HFFc6 (cell line): ENCODE results near the gene SLC34A1. TPM values are rescaled to one million over a fixed set of nuclear protein-coding genes. Genes with fewer than 3 reads are reported as not detected.

Experiments used
- DNase-seq: peaks from one replicate; pipeline ENCODE4 v3.0.0-alpha.2; 2018
- H3K27ac Mint-ChIP-seq: 2 replicates; pipeline ENCODE4 v1.8.0; 2020; ENCODE audit warnings: mild to moderate bottlenecking, mixed read lengths
- H3K27me3 Mint-ChIP-seq: 2 replicates; pipeline ENCODE4 v1.8.0; 2021; ENCODE audit warnings: mild to moderate bottlenecking, moderate library complexity, mixed read lengths; ENCODE audit not compliant: insufficient read depth
- H3K36me3 Mint-ChIP-seq: 2 replicates; pipeline ENCODE4 v1.8.0; 2021; ENCODE audit warnings: low read depth, mixed read lengths
- H3K4me1 Mint-ChIP-seq: 2 replicates; pipeline ENCODE4 v1.8.0; 2020; ENCODE audit warnings: low read depth, mixed read lengths
- H3K4me3 Mint-ChIP-seq: 2 replicates; pipeline ENCODE4 v1.8.0; 2020; ENCODE audit warnings: mild to moderate bottlenecking, moderate library complexity, mixed read lengths
- H3K9me3 Mint-ChIP-seq: 2 replicates; pipeline ENCODE4 v1.8.0; 2020; ENCODE audit warnings: mild to moderate bottlenecking, mixed read lengths
- CTCF ChIP-seq: fragments of 200-600 bp; sonication (generic); IDR thresholded peaks from 2 replicates; pipeline ENCODE4 v1.5.0; 2021; ENCODE audit warnings: antibody characterized with exemption, mild to moderate bottlenecking
- total RNA-seq, 6 experiments: library from RNA; stranded (reverse); fragmentation: NEBNext Ultra II Directional; extraction: Animal tissue kit (Norgen Biotek cat#: 25700); gene quantifications; 2 replicates in 1 of 6; 3 replicates in 5 of 6; pipeline ENCODE4 v1.2.3, GENCODE V29; 2021

The SLC34A1 gene
- total RNA-seq, 6 experiments from 2014 or later, result not detected

DNA sequence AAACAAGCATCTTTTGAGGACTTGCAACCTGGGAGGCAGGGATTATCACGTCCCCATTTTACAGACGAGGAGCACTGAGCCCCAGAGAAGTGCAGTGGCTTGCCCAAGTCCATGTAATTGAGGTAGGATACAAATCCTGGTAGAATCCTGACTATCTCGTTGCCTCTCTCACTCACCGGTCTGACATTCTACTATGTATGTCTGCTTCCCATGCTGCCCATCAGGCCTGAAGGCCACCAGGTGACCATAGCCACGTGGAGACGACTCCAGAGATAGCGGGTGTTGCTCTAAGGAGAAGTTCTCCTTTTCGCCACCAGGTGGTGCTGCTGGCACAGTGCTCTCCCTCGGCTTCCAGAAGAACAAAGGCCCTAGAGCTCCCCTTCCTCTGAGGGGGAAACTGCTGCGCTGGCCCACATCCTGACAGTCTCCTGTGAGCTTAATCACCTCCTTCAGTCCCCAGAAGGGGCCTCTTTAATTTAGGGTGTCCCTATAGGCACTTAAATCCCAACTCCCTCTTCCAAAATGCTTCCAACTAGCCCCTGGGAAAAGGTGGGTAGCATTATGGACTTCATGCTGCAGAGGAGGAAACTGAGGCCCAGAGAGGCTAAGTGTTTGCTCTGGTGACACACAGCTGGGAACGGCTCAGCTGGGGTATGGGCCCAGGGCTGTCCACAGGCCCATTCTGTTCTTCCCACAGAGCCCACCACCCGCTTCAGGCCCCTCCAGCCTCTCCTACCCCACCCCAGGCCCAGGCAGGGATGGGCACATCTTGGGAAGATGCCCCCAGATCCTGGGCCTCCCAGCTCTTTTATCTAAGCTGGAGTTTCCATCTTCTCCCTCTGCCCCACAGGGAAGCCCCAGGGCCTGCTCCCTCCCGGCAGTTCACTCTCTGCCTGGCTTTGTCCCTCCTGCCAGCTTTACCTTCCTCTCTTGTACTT, 6.4 kb downstream of the SLC34A1 start:
- Mint-ChIP-seq H3K36me3 (no peaks in the 10 kb centered on the region), H3K27me3 (peaks cover 21% of the 10 kb centered on the region), H3K4me3 (peak overlapping the region; percentile 83), H3K27ac (peak overlapping the region; percentile 98), H3K4me1 (peaks cover 27% of the 10 kb centered on the region), H3K9me3 (no peaks in the 10 kb centered on the region)
- TF ChIP-seq CTCF, result peak; percentile 99
- peak; percentile 72 for DNase-seq

DNA sequence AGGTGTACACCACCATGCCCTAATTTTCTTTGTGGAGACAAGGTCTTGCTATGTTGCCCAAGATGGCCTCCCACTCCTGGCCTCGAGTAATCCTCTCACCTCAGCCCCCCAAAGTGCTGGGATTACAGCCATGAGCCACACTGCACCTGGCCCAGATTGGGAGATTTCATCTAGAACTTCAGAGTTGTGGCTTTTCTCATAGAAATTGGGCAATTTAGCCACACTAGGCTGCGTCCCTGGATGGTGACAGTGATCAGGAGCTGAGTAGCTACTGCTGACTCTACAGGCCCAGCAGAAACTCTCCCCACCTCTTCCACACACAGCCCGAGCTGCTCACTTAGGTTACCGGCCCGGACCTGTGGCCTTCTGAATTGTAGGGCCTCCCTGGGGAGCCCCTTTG, 8.5 kb downstream of the SLC34A1 start:
- TF ChIP-seq CTCF, result no peak
- Mint-ChIP-seq H3K36me3 (no peaks in the 10 kb centered on the region), H3K27ac (no peak overlapping the region), H3K4me3 (no peak overlapping the region), H3K4me1 (peaks cover 27% of the 10 kb centered on the region), H3K9me3 (no peaks in the 10 kb centered on the region), H3K27me3 (peaks cover 20% of the 10 kb centered on the region)
- no peak for DNase-seq

- peaks cover 25% of the 10 kb centered on the region for H3K27me3 Mint-ChIP-seq
- H3K9me3 Mint-ChIP-seq, result no peaks in the 10 kb centered on the region
- H3K36me3 Mint-ChIP-seq, result no peaks in the 10 kb centered on the region
- H3K27ac Mint-ChIP-seq, result no peak overlapping the region
- no peak for DNase-seq
- H3K4me3 Mint-ChIP-seq, result no peak overlapping the region
- peaks cover 24% of the 10 kb centered on the region for H3K4me1 Mint-ChIP-seq
- no peak for TF ChIP-seq CTCF
Measured at GRCh38 chr5:177393206-177393765, 9.1 kb downstream of the SLC34A1 start.

GRCh38 chr5:177393990-177394389, 9.8 kb downstream of the SLC34A1 start:
- peaks cover 32% of the 10 kb centered on the region for H3K27me3 Mint-ChIP-seq
- DNase-seq, result no peak
- peaks cover 17% of the 10 kb centered on the region for H3K4me1 Mint-ChIP-seq
- H3K9me3 Mint-ChIP-seq, result no peaks in the 10 kb centered on the region
- H3K36me3 Mint-ChIP-seq, result no peaks in the 10 kb centered on the region
- H3K4me3 Mint-ChIP-seq, result no peak overlapping the region
- TF ChIP-seq CTCF, result no peak
- H3K27ac Mint-ChIP-seq, result no peak overlapping the region

- no peak for TF ChIP-seq CTCF
Measured at GRCh38 chr5:177396078-177396477, 11.8 kb downstream of the SLC34A1 start.

More at GRCh38 chr5:177396078-177396477, 11.8 kb downstream of the SLC34A1 start:
- peaks cover 38% of the 10 kb centered on the region for H3K27me3 Mint-ChIP-seq
- H3K4me1 Mint-ChIP-seq, result no peaks in the 10 kb centered on the region
- no peak overlapping the region for H3K4me3 Mint-ChIP-seq
- no peaks in the 10 kb centered on the region for H3K36me3 Mint-ChIP-seq
- H3K9me3 Mint-ChIP-seq, result no peaks in the 10 kb centered on the region
- no peak for DNase-seq
- no peak overlapping the region for H3K27ac Mint-ChIP-seq
